ENCODE measurements around the gene FARP1.

The FARP1 gene

DNA sequence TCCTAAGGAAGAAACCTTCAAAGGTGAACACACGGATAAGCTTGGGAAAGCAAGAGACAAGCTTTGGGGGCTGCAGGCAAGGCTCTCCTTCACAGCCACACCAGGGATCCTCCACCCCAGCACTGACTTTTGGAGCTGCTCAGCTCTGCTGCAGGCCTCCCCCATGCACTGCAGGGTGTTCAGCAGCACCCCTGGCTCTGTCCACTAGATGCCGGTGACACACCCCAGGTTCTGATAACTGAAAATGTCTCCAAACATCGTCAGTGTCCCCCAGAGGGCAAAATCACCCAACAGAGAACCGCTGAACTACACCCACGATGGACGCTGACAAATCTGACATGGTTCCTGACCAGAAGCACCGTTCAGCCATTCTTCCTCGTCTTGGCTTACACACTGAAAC, 343.5 kb downstream of the FARP1 start:
- CTCF ChIA-PET = interaction anchor here (0.9 to 1.9 kb wide), 2 partner anchors 38 to 546 kb away, joined by 3 to 4 read pairs; no protein-coding TSS in a partner anchor
- TF ChIP-seq, protein P1, sequence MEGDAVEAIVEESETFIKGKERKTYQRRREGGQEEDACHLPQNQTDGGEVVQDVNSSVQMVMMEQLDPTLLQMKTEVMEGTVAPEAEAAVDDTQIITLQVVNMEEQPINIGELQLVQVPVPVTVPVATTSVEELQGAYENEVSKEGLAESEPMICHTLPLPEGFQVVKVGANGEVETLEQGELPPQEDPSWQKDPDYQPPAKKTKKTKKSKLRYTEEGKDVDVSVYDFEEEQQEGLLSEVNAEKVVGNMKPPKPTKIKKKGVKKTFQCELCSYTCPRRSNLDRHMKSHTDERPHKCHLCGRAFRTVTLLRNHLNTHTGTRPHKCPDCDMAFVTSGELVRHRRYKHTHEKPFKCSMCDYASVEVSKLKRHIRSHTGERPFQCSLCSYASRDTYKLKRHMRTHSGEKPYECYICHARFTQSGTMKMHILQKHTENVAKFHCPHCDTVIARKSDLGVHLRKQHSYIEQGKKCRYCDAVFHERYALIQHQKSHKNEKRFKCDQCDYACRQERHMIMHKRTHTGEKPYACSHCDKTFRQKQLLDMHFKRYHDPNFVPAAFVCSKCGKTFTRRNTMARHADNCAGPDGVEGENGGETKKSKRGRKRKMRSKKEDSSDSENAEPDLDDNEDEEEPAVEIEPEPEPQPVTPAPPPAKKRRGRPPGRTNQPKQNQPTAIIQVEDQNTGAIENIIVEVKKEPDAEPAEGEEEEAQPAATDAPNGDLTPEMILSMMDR (IDR thresholded peaks at IDR 0.05; ENCODE audit: insufficient read depth, low read length, missing control alignments) = no peak
- POLR2A ChIA-PET = interaction anchor here (0.7 kb wide), 1 partner anchor 510 kb away, joined by 3 read pairs; no protein-coding TSS in a partner anchor
- DNase-seq (ENCODE audit: low read depth, low spot score) = no peak
- H3K4me3 ChIP-seq (ENCODE audit: low read depth, low read length) = no peak overlapping the region

DNA sequence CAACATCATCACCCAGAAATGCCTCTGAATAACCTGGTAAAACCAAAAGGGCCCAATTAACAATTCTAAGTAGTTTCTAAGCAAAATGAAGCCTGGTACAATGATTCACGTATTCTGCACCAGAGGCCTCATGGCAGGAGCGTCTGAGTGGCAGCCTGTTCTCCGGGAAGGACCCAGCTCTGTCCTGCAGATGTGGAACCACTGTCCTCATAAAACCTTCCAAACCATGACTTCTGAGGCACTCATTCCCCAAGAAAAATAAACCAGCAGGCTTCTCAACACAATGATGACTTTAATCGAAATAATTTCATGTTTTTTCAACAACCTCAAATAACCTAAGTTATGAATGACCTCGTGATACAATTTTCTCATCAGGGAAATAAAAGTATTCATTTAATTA, 344.1 kb downstream of the FARP1 start:
- CTCF ChIA-PET = interaction anchor here (0.9 to 1.9 kb wide), 2 partner anchors 39 to 546 kb away, joined by 3 to 4 read pairs; no protein-coding TSS in a partner anchor
- POLR2A ChIA-PET = no interaction called here
- no peak for DNase-seq (ENCODE audit: low read depth, low spot score)
- TF ChIP-seq, protein P1 (IDR thresholded peaks at IDR 0.05; ENCODE audit: insufficient read depth, low read length, missing control alignments) = no peak
- no peak overlapping the region for H3K4me3 ChIP-seq (ENCODE audit: low read depth, low read length)

DNA sequence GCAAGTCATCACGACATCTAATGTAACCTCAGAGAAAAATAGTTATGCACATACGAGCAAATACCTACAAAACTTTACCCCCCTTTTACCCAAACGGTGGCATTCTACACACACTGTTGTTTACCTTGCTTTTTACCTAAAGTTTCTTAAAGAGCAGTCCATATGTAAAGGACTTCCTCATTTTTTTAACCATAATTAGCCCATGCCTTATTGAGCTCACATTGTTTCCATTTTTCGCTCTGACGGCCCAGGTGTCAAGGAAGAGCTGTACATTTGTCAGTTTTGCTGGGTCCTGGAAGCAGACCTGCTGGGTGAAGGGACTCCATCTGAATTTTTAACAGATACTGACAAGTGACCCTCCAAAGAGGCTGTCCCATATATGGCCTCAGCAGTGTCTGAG, 344.6 kb downstream of the FARP1 start:
- ChIA-PET CTCF (interaction anchor here (0.9 kb wide), 1 partner anchor 20 kb away, joined by 3 read pairs; no protein-coding TSS in a partner anchor), POLR2A (no interaction called here)
- DNase-seq (ENCODE audit: low read depth, low spot score) = no peak
- H3K4me3 ChIP-seq (ENCODE audit: low read depth, low read length) = no peak overlapping the region
- TF ChIP-seq, protein P1 (IDR thresholded peaks at IDR 0.05; ENCODE audit: insufficient read depth, low read length, missing control alignments) = no peak

DNA sequence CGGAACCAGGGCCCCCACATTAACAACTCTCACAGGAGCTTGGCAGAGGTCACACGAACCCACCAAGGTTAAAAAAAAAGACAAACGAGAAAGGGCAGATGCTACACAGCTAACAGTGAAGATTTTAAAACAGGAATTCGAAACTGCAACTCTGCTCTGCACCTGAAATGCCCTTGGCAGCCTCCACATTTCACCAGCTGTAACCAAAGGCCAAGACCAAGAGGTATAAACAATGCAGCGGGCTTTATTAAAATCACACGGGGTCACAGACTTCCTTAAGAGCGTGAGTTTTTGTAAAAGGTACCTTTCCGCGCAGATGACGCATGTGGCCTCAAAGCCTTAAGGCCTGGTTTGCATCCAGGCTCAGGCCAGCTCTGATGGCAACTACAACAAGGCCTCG, 345.8 kb downstream of the FARP1 start:
- POLR2A ChIA-PET = no interaction called here
- no peak overlapping the region for H3K4me3 ChIP-seq (ENCODE audit: low read depth, low read length)
- TF ChIP-seq, protein P1 (IDR thresholded peaks at IDR 0.05; ENCODE audit: insufficient read depth, low read length, missing control alignments) = no peak
- DNase-seq (ENCODE audit: low read depth, low spot score) = no peak
- CTCF ChIA-PET = interaction anchor here (1.0 to 1.6 kb wide), 3 partner anchors 9 to 23 kb away, joined by 4 read pairs; no protein-coding TSS in a partner anchor

DNA sequence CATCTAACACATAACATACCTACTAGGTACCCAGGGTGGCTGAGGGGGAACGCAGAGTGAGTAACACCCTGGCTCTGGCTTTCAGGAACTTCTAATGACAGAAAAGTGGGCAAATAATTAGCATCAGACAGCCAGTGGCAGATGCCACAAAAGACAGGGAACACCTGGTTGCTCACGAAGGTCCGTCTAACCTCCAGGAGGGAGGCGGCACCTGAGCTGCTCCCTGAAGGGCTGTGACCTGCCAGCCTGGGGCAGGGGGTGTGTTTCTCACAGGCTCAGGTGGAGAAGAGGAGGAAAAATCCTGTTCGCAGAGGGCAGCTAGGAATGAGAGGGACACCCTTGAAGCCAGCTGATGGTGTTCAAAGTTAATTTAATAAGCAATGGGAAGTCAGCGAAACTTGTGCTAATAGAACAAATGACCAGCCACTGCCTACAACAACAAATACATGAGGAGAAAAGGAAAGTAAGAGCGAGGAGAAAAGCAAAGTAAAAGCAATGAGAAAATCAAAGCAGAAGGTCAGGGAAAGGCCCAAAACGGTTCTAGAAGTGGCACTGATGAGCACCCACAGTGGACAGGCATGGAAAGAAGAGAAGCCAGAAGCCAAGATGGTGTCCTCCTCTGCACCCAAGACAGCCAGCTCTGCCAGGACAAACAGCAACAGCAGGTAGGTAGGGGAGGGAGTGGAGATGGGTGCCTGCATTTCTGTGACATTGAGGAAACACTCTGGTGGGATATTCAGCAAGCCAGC, 346.7 kb downstream of the FARP1 start:
- ChIA-PET CTCF (interaction anchor here (1.0 to 1.6 kb wide), 3 partner anchors 9 to 164 kb away, joined by 3 to 4 read pairs (median 4); no protein-coding TSS in a partner anchor), POLR2A (no interaction called here)
- TF ChIP-seq, protein P1 (IDR thresholded peaks at IDR 0.05; ENCODE audit: insufficient read depth, low read length, missing control alignments) = no peak
- no peak overlapping the region for H3K4me3 ChIP-seq (ENCODE audit: low read depth, low read length)
- no peak for DNase-seq (ENCODE audit: low read depth, low spot score)

DNA sequence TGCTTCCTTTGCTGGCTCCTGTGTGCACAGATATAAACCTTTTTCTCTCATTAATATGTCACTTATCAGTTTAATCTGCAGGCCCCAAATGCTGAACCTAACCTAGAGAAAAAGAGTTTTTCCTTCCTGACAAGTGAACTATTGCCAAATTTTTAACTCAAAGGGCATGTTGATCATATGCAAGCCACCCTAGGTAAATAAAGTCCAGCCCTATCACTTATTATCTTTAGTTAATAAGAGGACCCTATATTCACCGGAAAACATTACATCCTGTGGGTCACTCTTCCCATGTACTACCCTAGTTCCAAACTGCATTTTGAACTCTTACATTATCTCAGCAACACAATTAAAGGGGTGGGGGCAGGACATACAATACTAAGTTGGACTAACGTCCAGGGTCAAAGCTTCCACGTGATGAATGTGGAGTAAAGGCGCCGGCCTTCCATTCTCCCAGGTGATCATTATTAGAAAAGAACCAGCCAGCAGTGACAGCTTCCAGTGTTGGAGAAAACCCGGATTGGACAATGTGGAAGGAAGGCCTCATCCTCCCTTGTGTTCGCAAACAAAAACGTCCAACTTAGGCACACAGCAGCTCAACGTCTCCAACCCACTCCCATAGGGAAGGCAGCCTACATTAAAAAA, 347.4 kb downstream of the FARP1 start:
- POLR2A ChIA-PET = no interaction called here
- TF ChIP-seq, protein P1 (IDR thresholded peaks at IDR 0.05; ENCODE audit: insufficient read depth, low read length, missing control alignments) = no peak
- H3K4me3 ChIP-seq (ENCODE audit: low read depth, low read length) = no peak overlapping the region
- DNase-seq (ENCODE audit: low read depth, low spot score) = no peak
- CTCF ChIA-PET = interaction anchor here (1.0 to 1.6 kb wide), 2 partner anchors 10 to 163 kb away, joined by 3 to 4 read pairs; no protein-coding TSS in a partner anchor

Measured in AG04449 (cell line).